OCI-LY1 (cell line): Measurements from ENCODE around the gene CCDC102A.

Experiments used
- EZH2 ChIP-seq: fragments of 200-600 bp; sonication (generic), shearing (Covaris generic); IDR thresholded peaks from 2 replicates; pipeline ENCODE4 v1.8.0; 2017; ENCODE audit warnings: borderline replicate concordance, mixed run types, mild to moderate bottlenecking, antibody characterized with exemption, low read length, moderate library complexity, mixed read lengths
- TF ChIP-seq, protein P1 (sequence below): fragments of 200-600 bp; sonication (generic), shearing (Covaris generic); IDR thresholded peaks from 2 replicates; pipeline ENCODE4 v1.5.1; 2017; ENCODE audit warnings: mild to moderate bottlenecking, antibody characterized with exemption, low read length, moderate library complexity, mixed read lengths

DNA sequence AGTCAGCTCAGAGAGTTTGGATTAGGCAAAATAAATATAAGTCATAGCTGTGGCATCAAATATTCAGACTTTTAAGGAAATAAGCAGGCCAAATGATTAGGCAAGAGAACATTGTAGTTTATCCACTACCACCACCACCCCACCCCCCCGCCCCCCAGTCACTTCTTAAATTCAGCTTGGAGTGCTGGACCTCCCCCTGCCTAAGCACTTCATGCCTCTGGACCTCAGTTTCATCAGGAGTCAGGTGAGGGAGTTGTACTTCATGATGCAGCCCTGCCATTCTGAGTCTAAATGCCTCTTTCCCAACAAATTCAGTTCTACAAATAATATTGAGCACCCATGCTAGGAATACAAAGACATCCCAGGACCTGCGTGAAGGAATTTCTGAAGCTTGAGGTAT lies 71.8 kb downstream of the CCDC102A start:
- TF ChIP-seq, protein P1, sequence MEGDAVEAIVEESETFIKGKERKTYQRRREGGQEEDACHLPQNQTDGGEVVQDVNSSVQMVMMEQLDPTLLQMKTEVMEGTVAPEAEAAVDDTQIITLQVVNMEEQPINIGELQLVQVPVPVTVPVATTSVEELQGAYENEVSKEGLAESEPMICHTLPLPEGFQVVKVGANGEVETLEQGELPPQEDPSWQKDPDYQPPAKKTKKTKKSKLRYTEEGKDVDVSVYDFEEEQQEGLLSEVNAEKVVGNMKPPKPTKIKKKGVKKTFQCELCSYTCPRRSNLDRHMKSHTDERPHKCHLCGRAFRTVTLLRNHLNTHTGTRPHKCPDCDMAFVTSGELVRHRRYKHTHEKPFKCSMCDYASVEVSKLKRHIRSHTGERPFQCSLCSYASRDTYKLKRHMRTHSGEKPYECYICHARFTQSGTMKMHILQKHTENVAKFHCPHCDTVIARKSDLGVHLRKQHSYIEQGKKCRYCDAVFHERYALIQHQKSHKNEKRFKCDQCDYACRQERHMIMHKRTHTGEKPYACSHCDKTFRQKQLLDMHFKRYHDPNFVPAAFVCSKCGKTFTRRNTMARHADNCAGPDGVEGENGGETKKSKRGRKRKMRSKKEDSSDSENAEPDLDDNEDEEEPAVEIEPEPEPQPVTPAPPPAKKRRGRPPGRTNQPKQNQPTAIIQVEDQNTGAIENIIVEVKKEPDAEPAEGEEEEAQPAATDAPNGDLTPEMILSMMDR = no peak
- TF ChIP-seq EZH2 = no peak
